MCF 10A (cell line): ENCODE measurements around the gene COG4. TPM values are rescaled to one million over a fixed set of nuclear protein-coding genes. Genes with fewer than 3 reads are reported as not detected.

ENCODE experiments used
- BruUV-seq: library from RNA; stranded (reverse); fragments of 400-500 nt; replicated peaks from 2 replicates; lab custom pipeline; 2021; lab: Mats Ljungman, UMichigan
- CTCF ChIA-PET: fragments of 300-600 bp; sonication (Branson Sonifier 250); formaldehyde crosslinking; extraction: SDS; loops from one replicate; lab custom pipeline; 2021; ENCODE audit warnings: antibody characterized with exemption, inconsistent platforms; lab: Yijun Ruan, JAX
- POLR2A ChIA-PET: fragments of 300-600, 350-650 bp; sonication (Branson Sonifier 250); formaldehyde crosslinking; extraction: SDS; loops from one replicate; lab custom pipeline; 2020; ENCODE audit warnings: antibody characterized with exemption, inconsistent platforms; lab: Yijun Ruan, JAX
- DNase-seq: peaks from one replicate; pipeline ENCODE4 v3.0.0-alpha.2; 2018; ENCODE audit not compliant: unreplicated experiment
- H3K27ac Mint-ChIP-seq: one replicate; pipeline ENCODE4 v1.8.0; 2022; ENCODE audit warnings: mild to moderate bottlenecking, low read depth, mixed read lengths; ENCODE audit not compliant: unreplicated experiment
- H3K27me3 Mint-ChIP-seq: one replicate; pipeline ENCODE4 v1.8.0; 2022; ENCODE audit warnings: mixed read lengths; ENCODE audit not compliant: insufficient read depth, unreplicated experiment
- H3K36me3 Mint-ChIP-seq: one replicate; pipeline ENCODE4 v1.8.0; 2022; ENCODE audit warnings: mild to moderate bottlenecking, moderate library complexity, mixed read lengths; ENCODE audit not compliant: insufficient read depth, unreplicated experiment
- H3K4me1 Mint-ChIP-seq: one replicate; pipeline ENCODE4 v1.8.0; 2022; ENCODE audit warnings: mixed read lengths; ENCODE audit not compliant: insufficient read depth, unreplicated experiment
- H3K4me3 Mint-ChIP-seq: one replicate; pipeline ENCODE4 v1.8.0; 2022; ENCODE audit warnings: mild to moderate bottlenecking, moderate library complexity, mixed read lengths; ENCODE audit not compliant: unreplicated experiment
- H3K9me3 Mint-ChIP-seq: one replicate; pipeline ENCODE4 v1.8.0; 2022; ENCODE audit warnings: mixed read lengths; ENCODE audit not compliant: unreplicated experiment
- intact Hi-C: fragments of 100-400 bp; cut with micrococcal nuclease; formaldehyde crosslinking; loops from 2 replicates; pipeline ENCODE4 v1.14.1; 2022
- total RNA-seq: library from RNA; stranded (reverse); gene quantifications from 2 replicates; pipeline ENCODE4 v1.2.3, GENCODE V29; 2022
- TF ChIP-seq, protein P1 (sequence below): fragments of 200-600 bp; IDR thresholded peaks from one replicate; pipeline ENCODE4 v1.8.0; 2022; ENCODE audit warnings: antibody characterized with exemption, mild to moderate bottlenecking; ENCODE audit not compliant: unreplicated experiment

COG4 gene
- total RNA-seq, 1 experiment from 2014 or later = 62.2 TPM

DNA sequence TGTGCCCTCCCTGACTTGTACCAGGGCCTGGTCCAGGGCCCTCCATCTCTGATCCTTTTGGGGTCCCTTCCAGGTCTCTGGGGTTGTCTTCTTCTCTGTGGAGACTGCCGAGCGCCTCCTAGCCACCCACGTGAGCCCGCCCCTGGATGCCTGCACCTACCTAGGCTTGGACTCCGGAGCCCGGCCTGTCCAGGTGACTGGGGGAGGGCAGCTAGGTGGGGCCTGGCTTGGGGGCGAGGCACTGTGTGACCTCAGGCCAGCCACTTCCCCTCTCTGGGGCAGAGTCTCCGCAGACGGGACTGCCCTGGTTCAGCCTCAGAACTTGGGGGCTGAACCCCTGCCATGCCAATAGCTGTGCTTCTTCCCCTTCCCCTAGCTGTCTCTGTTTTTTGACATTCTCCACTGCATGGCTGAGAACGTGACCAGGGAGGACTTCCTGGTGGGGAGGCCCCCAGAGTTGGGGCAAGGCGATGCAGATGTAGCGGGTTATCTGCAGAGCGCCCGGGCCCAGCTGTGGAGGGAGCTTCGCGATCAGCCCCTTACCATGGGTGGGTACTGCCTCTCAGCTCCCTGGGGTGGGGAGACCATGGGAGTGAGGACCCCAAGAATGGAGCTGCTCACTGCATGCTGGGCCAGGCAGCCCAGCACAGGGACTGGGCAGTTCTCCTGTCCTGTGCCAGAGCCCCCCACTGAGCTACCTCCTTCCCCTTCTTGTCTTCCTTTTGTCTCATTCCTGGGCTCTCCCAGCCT, 54.4 kb downstream of the COG4 start:
- POLR2A ChIA-PET = interaction anchor here (0.6 kb wide), 1 partner anchor 1118 kb away, joined by 3 read pairs; no protein-coding TSS in a partner anchor
- Mint-ChIP-seq H3K9me3 (no peaks in the 10 kb centered on the region), H3K27ac (peak overlapping the region; percentile 83), H3K4me3 (no peak overlapping the region), H3K36me3 (peaks cover 25% of the 10 kb centered on the region), H3K27me3 (no peaks in the 10 kb centered on the region), H3K4me1 (peaks cover 5% of the 10 kb centered on the region)
- DNase-seq = no peak
- intact Hi-C loops = no loop called here
- TF ChIP-seq, protein P1, sequence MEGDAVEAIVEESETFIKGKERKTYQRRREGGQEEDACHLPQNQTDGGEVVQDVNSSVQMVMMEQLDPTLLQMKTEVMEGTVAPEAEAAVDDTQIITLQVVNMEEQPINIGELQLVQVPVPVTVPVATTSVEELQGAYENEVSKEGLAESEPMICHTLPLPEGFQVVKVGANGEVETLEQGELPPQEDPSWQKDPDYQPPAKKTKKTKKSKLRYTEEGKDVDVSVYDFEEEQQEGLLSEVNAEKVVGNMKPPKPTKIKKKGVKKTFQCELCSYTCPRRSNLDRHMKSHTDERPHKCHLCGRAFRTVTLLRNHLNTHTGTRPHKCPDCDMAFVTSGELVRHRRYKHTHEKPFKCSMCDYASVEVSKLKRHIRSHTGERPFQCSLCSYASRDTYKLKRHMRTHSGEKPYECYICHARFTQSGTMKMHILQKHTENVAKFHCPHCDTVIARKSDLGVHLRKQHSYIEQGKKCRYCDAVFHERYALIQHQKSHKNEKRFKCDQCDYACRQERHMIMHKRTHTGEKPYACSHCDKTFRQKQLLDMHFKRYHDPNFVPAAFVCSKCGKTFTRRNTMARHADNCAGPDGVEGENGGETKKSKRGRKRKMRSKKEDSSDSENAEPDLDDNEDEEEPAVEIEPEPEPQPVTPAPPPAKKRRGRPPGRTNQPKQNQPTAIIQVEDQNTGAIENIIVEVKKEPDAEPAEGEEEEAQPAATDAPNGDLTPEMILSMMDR = no peak
- no TSS peak for BruUV-seq
- CTCF ChIA-PET = interaction anchor here (0.9 to 1.2 kb wide), 2 partner anchors 88 to 185 kb away, joined by 3 to 4 read pairs; no protein-coding TSS in a partner anchor

- H3K4me3 Mint-ChIP-seq = no peak overlapping the region
- ChIA-PET POLR2A (no interaction called here), CTCF (no interaction called here)
- H3K27ac Mint-ChIP-seq = no peak overlapping the region
- no peaks in the 10 kb centered on the region for H3K9me3 Mint-ChIP-seq
- no TSS peak for BruUV-seq
- H3K36me3 Mint-ChIP-seq = peaks cover 19% of the 10 kb centered on the region
- intact Hi-C loops = no loop called here
- H3K27me3 Mint-ChIP-seq = no peaks in the 10 kb centered on the region
- H3K4me1 Mint-ChIP-seq = peaks cover 5% of the 10 kb centered on the region
- no peak for DNase-seq
- TF ChIP-seq, protein P1 = no peak
Measured at GRCh38 chr16:70467608-70468007, 55.7 kb downstream of the COG4 start.

DNA sequence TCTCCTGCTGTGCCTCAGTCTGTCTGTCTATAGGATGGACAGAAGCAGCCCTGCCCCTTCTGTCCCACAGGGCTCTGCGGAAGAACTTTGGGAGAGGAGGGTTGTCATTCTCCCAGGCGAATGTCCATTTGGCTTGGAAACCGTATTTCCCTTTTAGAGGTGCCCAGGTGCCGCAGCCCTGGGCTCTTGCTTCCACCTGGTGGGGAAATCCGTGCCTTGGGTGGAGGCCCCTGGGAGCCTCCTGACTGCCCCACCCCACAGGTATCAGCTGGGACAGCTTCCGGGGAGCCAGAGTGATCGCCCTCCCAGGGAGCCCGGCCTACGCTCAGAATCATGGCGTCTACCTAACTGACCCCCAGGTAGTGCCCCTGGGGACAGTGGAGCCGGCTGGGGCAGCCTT, 56.2 kb downstream of the COG4 start:
- intact Hi-C loops = no loop called here
- TF ChIP-seq, protein P1 = no peak
- H3K4me3 Mint-ChIP-seq = no peak overlapping the region
- H3K9me3 Mint-ChIP-seq = no peaks in the 10 kb centered on the region
- H3K36me3 Mint-ChIP-seq = peaks cover 19% of the 10 kb centered on the region
- ChIA-PET POLR2A (no interaction called here), CTCF (no interaction called here)
- no peak for DNase-seq
- no TSS peak for BruUV-seq
- peaks cover 5% of the 10 kb centered on the region for H3K4me1 Mint-ChIP-seq
- no peak overlapping the region for H3K27ac Mint-ChIP-seq
- no peaks in the 10 kb centered on the region for H3K27me3 Mint-ChIP-seq

- TF ChIP-seq, protein P1 = no peak
- no peak overlapping the region for H3K27ac Mint-ChIP-seq
- no peak overlapping the region for H3K4me3 Mint-ChIP-seq
- ChIA-PET CTCF (interaction anchor here (0.5 kb wide), 1 partner anchor 339 kb away, joined by 3 read pairs; no protein-coding TSS in a partner anchor), POLR2A (no interaction called here)
- no peaks in the 10 kb centered on the region for H3K27me3 Mint-ChIP-seq
- no peaks in the 10 kb centered on the region for H3K9me3 Mint-ChIP-seq
- DNase-seq = no peak
- H3K4me1 Mint-ChIP-seq = peaks cover 5% of the 10 kb centered on the region
- peaks cover 19% of the 10 kb centered on the region for H3K36me3 Mint-ChIP-seq
- no TSS peak for BruUV-seq
- intact Hi-C loops = no loop called here
Measured at GRCh38 chr16:70466805-70467076, 56.6 kb downstream of the COG4 start.
